HepG2 (cell line): ENCODE measurements around the gene NSMCE1. TPM values are rescaled to one million over a fixed set of nuclear protein-coding genes. Genes with fewer than 3 reads are reported as not detected.
A peak's percentile ranks its signal among the peaks of the same experiment; 100 is the strongest.

Experiments used
- ATAC-seq: fragments of 200-7000 bp; cut with Tn5 transposase; 3 replicates; pipeline ENCODE4 v1.9.1; 2020; ENCODE audit warnings: mild to moderate bottlenecking, moderate library complexity
- BruUV-seq: library from RNA; stranded (reverse); fragments of 400-500 nt; replicated peaks from 2 replicates; lab custom pipeline; 2021; lab: Mats Ljungman, UMichigan
- CTCF ChIA-PET: fragments of 300-600 bp; formaldehyde crosslinking; extraction: SDS; loops from one replicate; lab custom pipeline; 2021; ENCODE audit warnings: low total read pairs, inconsistent platforms, low intra/inter-chr PET ratio; lab: Yijun Ruan, JAX
- POLR2A ChIA-PET: fragments of 350-600 bp; sonication (Branson Sonifier 250); formaldehyde crosslinking; loops from one replicate; lab custom pipeline; 2020; ENCODE audit warnings: antibody characterized with exemption, inconsistent platforms; lab: Yijun Ruan, JAX
- DNase-seq: peaks from one replicate; pipeline ENCODE4 v3.0.0-alpha.2; 2015; ENCODE audit warnings: low spot score
- FAIRE-seq: peaks from 3 replicates; lab custom pipeline; 2011; peaks lifted over from hg19 to GRCh38; lab: Jason Lieb, UNC
- H2AFZ ChIP-seq: one replicate; pipeline ENCODE4 v1.6.1; 2011; ENCODE audit warnings: low read length, inconsistent platforms
- H3K27ac ChIP-seq: fragments of 300-600 bp; 3 replicates; pipeline ENCODE4 v1.8.0; 2011; ENCODE audit warnings: mixed run types, mild to moderate bottlenecking, mixed read lengths, low read length, inconsistent platforms; ENCODE audit not compliant: insufficient read depth; ENCODE audit errors: extremely low read length
- H3K27me3 ChIP-seq, 2 experiments: fragments of 200-600 bp in 1 of 2; 2 replicates in 1 of 2; 3 replicates in 1 of 2; pipeline versions ENCODE4 v1.6.0 to v1.8.0; 2011; ENCODE audit warnings: low read length in 2 of 2, mild to moderate bottlenecking in 2 of 2, moderate library complexity in 2 of 2, inconsistent platforms in 1 of 2; ENCODE audit not compliant: insufficient read depth in 2 of 2, control insufficient read depth in 1 of 2
- H3K36me3 ChIP-seq, 2 experiments: fragments of 200-600 bp in 1 of 2; replicated peaks in 1 of 2; 2 replicates in 1 of 2; 3 replicates in 1 of 2; pipeline versions ENCODE4 v1.5.1 to v1.8.0; 2011; ENCODE audit warnings: low read length in 2 of 2, inconsistent platforms in 1 of 2; ENCODE audit not compliant: insufficient read depth in 2 of 2, control insufficient read depth in 1 of 2
- H3K4me1 ChIP-seq: 2 replicates; pipeline ENCODE4 v1.5.1; 2012; ENCODE audit warnings: low read length, inconsistent platforms; ENCODE audit not compliant: insufficient read depth
- H3K4me2 ChIP-seq: 2 replicates; pipeline ENCODE4 v1.6.0; 2011; ENCODE audit warnings: low read depth, low read length, inconsistent platforms
- H3K4me3 ChIP-seq, 3 experiments: fragments of 200-600 bp in 1 of 3; sonication (generic), shearing (Covaris generic) in 1 of 3; replicated peaks in 1 of 3; 2 replicates each; pipeline ENCODE4 v1.5.1; 2011 to 2016; ENCODE audit warnings: low read length in 3 of 3, inconsistent platforms in 2 of 3, low read depth in 2 of 3, mild to moderate bottlenecking in 2 of 3, control low read depth in 1 of 3, mixed read lengths in 1 of 3; ENCODE audit not compliant: insufficient read depth in 1 of 3
- H3K79me2 ChIP-seq: one replicate; pipeline ENCODE4 v1.6.1; 2011; ENCODE audit warnings: low read length, inconsistent platforms; ENCODE audit not compliant: insufficient read depth
- H3K9ac ChIP-seq: 2 replicates; pipeline ENCODE4 v1.6.0; 2011; ENCODE audit warnings: mild to moderate bottlenecking, low read depth, low read length, inconsistent platforms; ENCODE audit not compliant: insufficient read depth
- H3K9me3 ChIP-seq: 2 replicates; pipeline ENCODE4 v1.5.1; 2012; ENCODE audit warnings: mild to moderate bottlenecking, low read length
- H4K20me1 ChIP-seq: 2 replicates; pipeline ENCODE4 v1.6.0; 2011; ENCODE audit warnings: inconsistent platforms, mild to moderate bottlenecking, low read length, moderate library complexity; ENCODE audit not compliant: insufficient read depth
- AHDC1 ChIP-seq: sonication (generic); formaldehyde crosslinking; IDR thresholded peaks from 2 replicates; pipeline ENCODE4 v1.5.1; 2020; ENCODE audit warnings: mild to moderate bottlenecking, missing genetic modification reagents, borderline replicate concordance
- ERF ChIP-seq: IDR thresholded peaks from 2 replicates; pipeline ENCODE4 v1.6.1; 2018; ENCODE audit warnings: missing biosample characterization, missing genetic modification reagents
- FOXA3 ChIP-seq: IDR thresholded peaks from 2 replicates; pipeline ENCODE4 v1.6.1; 2016; ENCODE audit warnings: missing genetic modification reagents, missing compliant biosample characterization
- FOXP4 ChIP-seq: sonication (generic); formaldehyde crosslinking; IDR thresholded peaks from 2 replicates; pipeline ENCODE4 v1.4.0; 2020; ENCODE audit warnings: missing genetic modification reagents
- HMG20B ChIP-seq: conservative IDR thresholded peaks from 2 replicates; pipeline ENCODE4 v1.6.1; 2016; ENCODE audit warnings: missing genetic modification reagents, missing compliant biosample characterization
- HNRNPL ChIP-seq: fragments of 200-400 bp; formaldehyde crosslinking; IDR thresholded peaks from 2 replicates; pipeline ENCODE4 v1.6.1; 2017; ENCODE audit warnings: mild to moderate bottlenecking, low read depth, low read length
- MTF2 ChIP-seq: sonication (generic); formaldehyde crosslinking; IDR thresholded peaks from 2 replicates; pipeline ENCODE4 v1.5.0; 2020; ENCODE audit warnings: missing genetic modification reagents, borderline replicate concordance
- SAP130 ChIP-seq: IDR thresholded peaks from 2 replicates; pipeline ENCODE4 v1.6.1; 2016; ENCODE audit warnings: low read depth
- U2AF1 ChIP-seq: fragments of 200-400 bp; formaldehyde crosslinking; optimal IDR thresholded peaks from 2 replicates; pipeline ENCODE3; 2017; ENCODE audit warnings: mild to moderate bottlenecking, low read depth, low read length
- ZNF280B ChIP-seq: sonication (generic); formaldehyde crosslinking; IDR thresholded peaks from 2 replicates; pipeline ENCODE4 v1.5.0; 2020; ENCODE audit warnings: missing genetic modification reagents, mild to moderate bottlenecking, borderline replicate concordance
- ZNF7 ChIP-seq: IDR thresholded peaks from 2 replicates; pipeline ENCODE4 v1.6.1; 2016; ENCODE audit warnings: missing biosample characterization, missing genetic modification reagents
- ZNF792 ChIP-seq: IDR thresholded peaks from 2 replicates; pipeline ENCODE4 v1.6.1; 2016
- WGBS: methylation state at CpG from one replicate; pipeline ENCODE4 v1.1.6; 2017; ENCODE audit warnings: low lambda C conversion rate; 5-methylcytosine and 5-hydroxymethylcytosine counted together
- in situ Hi-C: cut with HindIII; loops from 2 replicates; pipeline ENCODE4 v1.10.0; 2017; ENCODE audit warnings: low pct_unique_long_range_greater_than_20kb; ENCODE audit not compliant: extremely low pct_ligation_motif_present
- intact Hi-C: fragments of 100-400 bp; cut with micrococcal nuclease; formaldehyde crosslinking; loops from one replicate; pipeline ENCODE4 v1.10.0; 2022; ENCODE audit not compliant: unreplicated experiment
- polyA plus RNA-seq, 8 experiments: library from polyadenylated mRNA; depleted of rRNA in 3 of 8; stranded (reverse) in 7 of 8; unstranded in 1 of 8; fragments of >200 nt; fragmentation: Illumina TruSeq in 4 of 8; extraction: Trizol in 4 of 8; gene quantifications; 2 replicates each; pipeline versions ENCODE4 v1.2.1 to v1.2.3, GENCODE V29; 2011 to 2016; ENCODE audit warnings: low read depth in 4 of 8, missing spikeins in 1 of 8, mixed read lengths in 1 of 8; ENCODE audit not compliant: insufficient read depth in 1 of 8
- total RNA-seq, 5 experiments: library from RNA; depleted of rRNA; stranded (reverse); fragments of >200 nt; fragmentation: Illumina TruSeq; extraction: Trizol; gene quantifications; 2 replicates each; pipeline ENCODE4 v1.2.3, GENCODE V29; 2016; ENCODE audit warnings: low read depth in 1 of 5

The NSMCE1 gene
- total and polyA plus RNA-seq, 2 of the 13 experiments (the other 11 are each of a cell fraction or from before 2014, with no cell fraction given): 42.7 to 52.9 TPM

- no peak for TF ChIP-seq SAP130 (CRISPR knock-in tag)
- no peak for TF ChIP-seq U2AF1
- TF ChIP-seq ZNF7 (CRISPR knock-in tag): no peak
- TF ChIP-seq HNRNPL: no peak
Measured at GRCh38 chr16:27259710-27260109, 8.9 kb downstream of the NSMCE1 start (continued).

- BruUV-seq: no TSS peak
- Histone ChIP-seq H3K9me3 (no peaks in the 10 kb centered on the region), H3K4me1 (peaks cover 50% of the 10 kb centered on the region), H2AFZ (peak overlapping the region; percentile 2), H3K4me2 (peak overlapping the region; percentile 5; the same call in 1 of the 2 replicates), H3K36me3 (peaks cover 4 to 16% of the 10 kb centered on the region in 2 experiments; a peak in 4 of 5 replicates), H3K27me3 (no peaks in the 10 kb centered on the region), H3K4me3 (no peak overlapping the region), H3K27ac (peak overlapping the region; percentile 46), H4K20me1 (no peaks in the 10 kb centered on the region), H3K79me2 (no peaks in the 10 kb centered on the region), H3K9ac (peak overlapping the region; percentile 26; the same call in 1 of the 2 replicates)
- ATAC-seq: peak; percentile 80
- peak; percentile 84 for DNase-seq
- ChIA-PET CTCF (no interaction called here), POLR2A (interaction anchor here (0.7 to 2.6 kb wide), 3 partner anchors 11 to 15 kb away, joined by 4 to 13 read pairs (median 4); partner anchors contain the start of gene NSMCE1)
- FAIRE-seq: peak; percentile 64
- intact Hi-C loops: no loop called here
- 61% methylated on average over 3 of the region's 3 CpGs for WGBS
- in situ Hi-C loops: no loop called here
- TF ChIP-seq ZNF280B (CRISPR knock-in tag) (no peak), SAP130 (CRISPR knock-in tag) (peak; percentile 53), MTF2 (CRISPR knock-in tag) (no peak), AHDC1 (CRISPR knock-in tag) (0 out of 2 replicates have a peak, but pooled peaks have one; percentile 17), ERF (no peak), HMG20B (CRISPR knock-in tag) (0 out of 2 replicates have a peak, but pooled peaks have one; percentile 16), FOXA3 (peak; percentile 87), ZNF792 (CRISPR knock-in tag) (peak; percentile 51; the same call in 1 of the 2 replicates), FOXP4 (CRISPR knock-in tag) (peak; percentile 51; the same call in 1 of the 2 replicates)
Measured at GRCh38 chr16:27258241-27258734, 10.3 kb downstream of the NSMCE1 start.
